Forelimb muscle (tissue), 1 donor: ENCODE results near the gene CACNA2D2. TPM values are rescaled to one million over a fixed set of nuclear protein-coding genes. Genes with fewer than 3 reads are reported as not detected.

ENCODE experiments used
- polyA plus RNA-seq: library from polyadenylated mRNA; unstranded; fragments of 120-200 nt; gene quantifications from one replicate; pipeline ENCODE4 v1.2.1, GENCODE V29; 2013; ENCODE audit not compliant: insufficient read length

The CACNA2D2 gene
- polyA plus RNA-seq, 1 donor, result 4.3 TPM

Other genes with a start within 250 kb of the CACNA2D2 start
- 36.7 TPM for gene SEMA3B, start 234.5 kb downstream of the CACNA2D2 start, polyA plus RNA-seq
- 41.6 TPM for gene LSMEM2, start 224.5 kb downstream of the CACNA2D2 start, polyA plus RNA-seq
- 46.2 TPM for gene IFRD2, start 211.2 kb downstream of the CACNA2D2 start, polyA plus RNA-seq
- gene HYAL3, start 204.2 kb downstream of the CACNA2D2 start, polyA plus RNA-seq, result 2.3 TPM
- 6.3 TPM for gene NAA80, start 204.2 kb downstream of the CACNA2D2 start, polyA plus RNA-seq
- 1.7 TPM for gene HYAL1, start 200.1 kb downstream of the CACNA2D2 start, polyA plus RNA-seq
- gene HYAL2, start 180.9 kb downstream of the CACNA2D2 start, polyA plus RNA-seq, result 39.7 TPM
- 16.4 TPM for gene TUSC2, start 175.4 kb downstream of the CACNA2D2 start, polyA plus RNA-seq
- gene RASSF1, start 162.8 kb downstream of the CACNA2D2 start, polyA plus RNA-seq, result 32.8 TPM
- gene ZMYND10, start 157.9 kb downstream of the CACNA2D2 start, polyA plus RNA-seq, result 1.1 TPM
- 19.6 TPM for gene NPRL2, start 152.9 kb downstream of the CACNA2D2 start, polyA plus RNA-seq
- 5.2 TPM for gene CYB561D2, start 152.8 kb downstream of the CACNA2D2 start, polyA plus RNA-seq
- gene TMEM115, start 144.1 kb downstream of the CACNA2D2 start, polyA plus RNA-seq, result 23.3 TPM
- gene C3orf18, start 64.1 kb upstream of the CACNA2D2 start, polyA plus RNA-seq, result 19.8 TPM
- 12.4 TPM for gene HEMK1, start 65.9 kb upstream of the CACNA2D2 start, polyA plus RNA-seq
- 12.0 TPM for gene CISH, start 108.1 kb upstream of the CACNA2D2 start, polyA plus RNA-seq
- gene MAPKAPK3, start 113.5 kb upstream of the CACNA2D2 start, polyA plus RNA-seq, result 29.5 TPM
- 0.15 TPM for gene DOCK3, start 171.3 kb upstream of the CACNA2D2 start, polyA plus RNA-seq